IPS DF 6.9 (cell line): ENCODE data around the gene PDS5B.

Experiments used
- DNase-seq: peaks from one replicate; pipeline ENCODE4 v3.0.0-alpha.2; 2013; ENCODE audit warnings: low read depth, low spot score
- H3K27ac ChIP-seq: one replicate; pipeline ENCODE4 v1.5.1; 2013; ENCODE audit warnings: low read length, control low read depth
- H3K27me3 ChIP-seq: 2 replicates; pipeline ENCODE4 v1.6.1; 2013; ENCODE audit warnings: mild to moderate bottlenecking, low read length; ENCODE audit not compliant: control insufficient read depth, insufficient read depth
- H3K36me3 ChIP-seq: 2 replicates; pipeline ENCODE4 v1.6.1; 2013; ENCODE audit warnings: low read length; ENCODE audit not compliant: control insufficient read depth, insufficient read depth
- H3K4me1 ChIP-seq: 2 replicates; pipeline ENCODE4 v1.6.1; 2013; ENCODE audit warnings: low read length; ENCODE audit not compliant: control insufficient read depth, insufficient read depth
- H3K4me3 ChIP-seq: 2 replicates; pipeline ENCODE4 v1.5.1; 2013; ENCODE audit warnings: mild to moderate bottlenecking, low read length
- H3K9me3 ChIP-seq: 2 replicates; pipeline ENCODE4 v1.6.1; 2013; ENCODE audit warnings: low read length, inconsistent platforms; ENCODE audit not compliant: control insufficient read depth, insufficient read depth
- WGBS: extraction: QIAGEN DNeasy Blood & Tissue Kit; methylation state at CpG from one replicate; pipeline ENCODE4 v1.1.7; 2013; ENCODE audit warnings: mixed read lengths, missing lambda C conversion rate; ENCODE audit not compliant: insufficient read length, insufficient coverage; 5-methylcytosine and 5-hydroxymethylcytosine counted together

PDS5B gene

GRCh38 chr13:32737111-32737571 is 150.9 kb downstream of the PDS5B start:
- WGBS: no CpG with 5 or more reads among the region's 2 CpGs
- no peak for DNase-seq
- Histone ChIP-seq H3K9me3 (no peaks in the 10 kb centered on the region), H3K27me3 (no peaks in the 10 kb centered on the region), H3K36me3 (no peaks in the 10 kb centered on the region), H3K4me1 (no peaks in the 10 kb centered on the region), H3K4me3 (no peak overlapping the region), H3K27ac (no peak overlapping the region)

GRCh38 chr13:32737679-32738078 is 151.4 kb downstream of the PDS5B start:
- no peaks in the 10 kb centered on the region for H3K9me3 ChIP-seq
- H3K27me3 ChIP-seq: no peaks in the 10 kb centered on the region
- no CpG with 5 or more reads among the region's 1 CpG for WGBS
- H3K4me1 ChIP-seq: no peaks in the 10 kb centered on the region
- no peak for DNase-seq
- H3K27ac ChIP-seq: no peak overlapping the region
- no peak overlapping the region for H3K4me3 ChIP-seq
- no peaks in the 10 kb centered on the region for H3K36me3 ChIP-seq

- H3K4me3 ChIP-seq: no peak overlapping the region
- no CpG with 5 or more reads among the region's 1 CpG for WGBS
- H3K27ac ChIP-seq: no peak overlapping the region
- H3K36me3 ChIP-seq: no peaks in the 10 kb centered on the region
- H3K4me1 ChIP-seq: no peaks in the 10 kb centered on the region
- no peaks in the 10 kb centered on the region for H3K9me3 ChIP-seq
- DNase-seq: no peak
- no peaks in the 10 kb centered on the region for H3K27me3 ChIP-seq
These were observed 159.3 kb downstream of the PDS5B start for GRCh38 chr13:32745509-32745908.

GRCh38 chr13:32746474-32746873 is 160.2 kb downstream of the PDS5B start:
- no peaks in the 10 kb centered on the region for H3K36me3 ChIP-seq
- DNase-seq: no peak
- H3K27ac ChIP-seq: no peak overlapping the region
- H3K4me3 ChIP-seq: no peak overlapping the region
- no CpG with 5 or more reads among the region's 3 CpGs for WGBS
- no peaks in the 10 kb centered on the region for H3K9me3 ChIP-seq
- H3K27me3 ChIP-seq: no peaks in the 10 kb centered on the region
- no peaks in the 10 kb centered on the region for H3K4me1 ChIP-seq

GRCh38 chr13:32748305-32748704 is 162.1 kb downstream of the PDS5B start:
- H3K9me3 ChIP-seq: no peaks in the 10 kb centered on the region
- H3K27me3 ChIP-seq: no peaks in the 10 kb centered on the region
- H3K36me3 ChIP-seq: no peaks in the 10 kb centered on the region
- no peak overlapping the region for H3K27ac ChIP-seq
- no peak overlapping the region for H3K4me3 ChIP-seq
- no peak for DNase-seq
- no CpG with 5 or more reads among the region's 2 CpGs for WGBS
- H3K4me1 ChIP-seq: no peaks in the 10 kb centered on the region

GRCh38 chr13:32751340-32751739 is 165.1 kb downstream of the PDS5B start:
- WGBS: no CpG with 5 or more reads among the region's 4 CpGs
- no peaks in the 10 kb centered on the region for H3K36me3 ChIP-seq
- no peak for DNase-seq
- H3K27ac ChIP-seq: no peak overlapping the region
- H3K4me1 ChIP-seq: no peaks in the 10 kb centered on the region
- no peak overlapping the region for H3K4me3 ChIP-seq
- no peaks in the 10 kb centered on the region for H3K9me3 ChIP-seq
- H3K27me3 ChIP-seq: no peaks in the 10 kb centered on the region

GRCh38 chr13:32752311-32752710 is 166.1 kb downstream of the PDS5B start:
- Histone ChIP-seq H3K27ac (no peak overlapping the region), H3K27me3 (no peaks in the 10 kb centered on the region), H3K4me1 (no peaks in the 10 kb centered on the region), H3K36me3 (no peaks in the 10 kb centered on the region), H3K4me3 (no peak overlapping the region), H3K9me3 (no peaks in the 10 kb centered on the region)
- no CpG with 5 or more reads among the region's 4 CpGs for WGBS
- no peak for DNase-seq

GRCh38 chr13:32752997-32753606 is 166.8 kb downstream of the PDS5B start:
- Histone ChIP-seq H3K4me1 (no peaks in the 10 kb centered on the region), H3K4me3 (no peak overlapping the region), H3K9me3 (no peaks in the 10 kb centered on the region), H3K27ac (no peak overlapping the region), H3K27me3 (no peaks in the 10 kb centered on the region), H3K36me3 (no peaks in the 10 kb centered on the region)
- DNase-seq: no peak
- no CpG with 5 or more reads among the region's 3 CpGs for WGBS

- H3K4me1 ChIP-seq: no peaks in the 10 kb centered on the region
- H3K4me3 ChIP-seq: no peak overlapping the region
- H3K27me3 ChIP-seq: no peaks in the 10 kb centered on the region
- H3K36me3 ChIP-seq: no peaks in the 10 kb centered on the region
- no peak overlapping the region for H3K27ac ChIP-seq
- no CpG with 5 or more reads among the region's 1 CpG for WGBS
- DNase-seq: no peak
- no peaks in the 10 kb centered on the region for H3K9me3 ChIP-seq
These were observed 167.9 kb downstream of the PDS5B start for GRCh38 chr13:32754179-32754578.

GRCh38 chr13:32759152-32759551 is 172.9 kb downstream of the PDS5B start:
- no peaks in the 10 kb centered on the region; the same call in 1 of the 2 replicates for H3K36me3 ChIP-seq
- H3K4me3 ChIP-seq: no peak overlapping the region
- H3K4me1 ChIP-seq: no peaks in the 10 kb centered on the region
- no peaks in the 10 kb centered on the region for H3K9me3 ChIP-seq
- no peak overlapping the region for H3K27ac ChIP-seq
- no peak for DNase-seq
- no peaks in the 10 kb centered on the region for H3K27me3 ChIP-seq
- WGBS: no CpG with 5 or more reads among the region's 2 CpGs

GRCh38 chr13:32761472-32761871 is 175.2 kb downstream of the PDS5B start:
- Histone ChIP-seq H3K27ac (no peak overlapping the region), H3K4me3 (no peak overlapping the region), H3K27me3 (no peaks in the 10 kb centered on the region), H3K4me1 (no peaks in the 10 kb centered on the region), H3K9me3 (no peaks in the 10 kb centered on the region), H3K36me3 (no peaks in the 10 kb centered on the region; the same call in 1 of the 2 replicates)
- no CpG with 5 or more reads among the region's 2 CpGs for WGBS
- DNase-seq: no peak
